Endodermal cell (in vitro differentiated cells): Measurements from ENCODE around the gene ZNRD2. TPM values are rescaled to one million over a fixed set of nuclear protein-coding genes. Genes with fewer than 3 reads are reported as not detected.

ENCODE experiments used
- DNase-seq: peaks from one replicate; pipeline ENCODE4 v3.0.0-alpha.2; 2017
- H3K27ac ChIP-seq: 2 replicates; pipeline ENCODE4 v1.5.1; 2013; ENCODE audit warnings: mild to moderate bottlenecking, low read depth, low read length, moderate library complexity
- H3K27me3 ChIP-seq: 2 replicates; pipeline ENCODE4 v1.6.1; 2013; ENCODE audit warnings: mild to moderate bottlenecking, low read length, moderate library complexity; ENCODE audit not compliant: insufficient read depth, control insufficient read depth, poor library complexity, severe bottlenecking
- H3K36me3 ChIP-seq: 2 replicates; pipeline ENCODE4 v1.7.0; 2013; ENCODE audit warnings: mild to moderate bottlenecking, low read length, moderate library complexity; ENCODE audit not compliant: control insufficient read depth, insufficient read depth
- H3K4me1 ChIP-seq: one replicate; pipeline ENCODE4 v1.7.0; 2013; ENCODE audit warnings: low read length; ENCODE audit not compliant: control insufficient read depth, insufficient read depth
- H3K4me3 ChIP-seq: 2 replicates; pipeline ENCODE4 v1.5.1; 2013; ENCODE audit warnings: mild to moderate bottlenecking, low read length, moderate library complexity
- H3K9ac ChIP-seq: 2 replicates; pipeline ENCODE4 v1.6.1; 2013; ENCODE audit warnings: mild to moderate bottlenecking, low read length, moderate library complexity; ENCODE audit not compliant: poor library complexity, severe bottlenecking; ENCODE audit errors: extremely low read depth
- H3K9me3 ChIP-seq: 2 replicates; pipeline ENCODE4 v1.6.1; 2013; ENCODE audit warnings: mild to moderate bottlenecking, low read length, moderate library complexity; ENCODE audit not compliant: control insufficient read depth
- H3K27ac Mint-ChIP-seq: 2 replicates; pipeline ENCODE4 v1.8.0; 2020; ENCODE audit warnings: mixed read lengths
- H3K27me3 Mint-ChIP-seq: 2 replicates; pipeline ENCODE4 v1.8.0; 2021; ENCODE audit warnings: mild to moderate bottlenecking, mixed read lengths; ENCODE audit not compliant: insufficient read depth
- H3K36me3 Mint-ChIP-seq: 2 replicates; pipeline ENCODE4 v1.8.0; 2020; ENCODE audit warnings: low read depth, mixed read lengths
- H3K4me1 Mint-ChIP-seq: 2 replicates; pipeline ENCODE4 v1.8.0; 2020; ENCODE audit warnings: mixed read lengths
- H3K4me3 Mint-ChIP-seq: 2 replicates; pipeline ENCODE4 v1.8.0; 2020; ENCODE audit warnings: mild to moderate bottlenecking, moderate library complexity, mixed read lengths
- H3K9me3 Mint-ChIP-seq: 2 replicates; pipeline ENCODE4 v1.8.0; 2020; ENCODE audit warnings: mild to moderate bottlenecking, mixed read lengths
- whole genome bisulfite sequencing, 2 experiments: methylation state at CpG; one replicate each; pipeline versions ENCODE4 v1.1.5 to v1.1.7; 2013; ENCODE audit warnings: missing lambda C conversion rate in 2 of 2, mixed read lengths in 1 of 2; ENCODE audit not compliant: insufficient coverage in 1 of 2, insufficient read length in 1 of 2; 5-methylcytosine and 5-hydroxymethylcytosine counted together
- total RNA-seq, 2 donors: library from RNA; stranded (reverse); fragmentation: NEBNext Ultra II Directional in 1 of 2; extraction: Animal tissue kit (Norgen Biotek cat#: 25700) in 1 of 2; gene quantifications; 2 replicates in 1 of 2; 3 replicates in 1 of 2; pipeline ENCODE4 v1.2.1, GENCODE V29; 2021
- TF ChIP-seq, protein P1 (sequence below): fragments of 200-600 bp; sonication (generic); conservative IDR thresholded peaks from 2 replicates; pipeline ENCODE4 v1.5.0; 2021; ENCODE audit warnings: antibody characterized with exemption, mild to moderate bottlenecking

ZNRD2 gene
- total RNA-seq, 2 donors from 2014 or later = 32.8 to 36.5 TPM

DNA sequence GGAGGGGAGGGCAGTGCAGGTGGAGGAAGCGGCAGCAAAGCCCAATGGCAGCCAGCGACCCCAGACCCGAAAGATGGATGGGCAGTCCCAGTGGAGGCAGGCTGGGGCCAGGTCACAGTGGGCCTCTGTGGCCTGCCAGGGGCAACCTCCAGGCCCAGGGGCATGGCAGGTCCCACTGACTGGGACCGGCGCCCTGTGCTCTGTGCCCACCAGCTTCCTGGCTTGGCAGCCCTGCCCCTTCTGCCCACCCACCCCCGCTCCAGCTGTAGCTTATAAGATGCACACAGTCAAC is 29.6 kb downstream of the ZNRD2 start:
- H3K27me3 ChIP-seq = no peaks in the 10 kb centered on the region
- Mint-ChIP-seq H3K27ac (no peak overlapping the region), H3K4me3 (no peak overlapping the region), H3K9me3 (no peaks in the 10 kb centered on the region), H3K36me3 (peaks cover 34% of the 10 kb centered on the region), H3K4me1 (no peaks in the 10 kb centered on the region), H3K27me3 (peaks cover 5% of the 10 kb centered on the region)
- no peaks in the 10 kb centered on the region for H3K9me3 ChIP-seq
- H3K36me3 ChIP-seq = peaks cover 35% of the 10 kb centered on the region
- no peaks in the 10 kb centered on the region for H3K4me1 ChIP-seq
- TF ChIP-seq, protein P1, sequence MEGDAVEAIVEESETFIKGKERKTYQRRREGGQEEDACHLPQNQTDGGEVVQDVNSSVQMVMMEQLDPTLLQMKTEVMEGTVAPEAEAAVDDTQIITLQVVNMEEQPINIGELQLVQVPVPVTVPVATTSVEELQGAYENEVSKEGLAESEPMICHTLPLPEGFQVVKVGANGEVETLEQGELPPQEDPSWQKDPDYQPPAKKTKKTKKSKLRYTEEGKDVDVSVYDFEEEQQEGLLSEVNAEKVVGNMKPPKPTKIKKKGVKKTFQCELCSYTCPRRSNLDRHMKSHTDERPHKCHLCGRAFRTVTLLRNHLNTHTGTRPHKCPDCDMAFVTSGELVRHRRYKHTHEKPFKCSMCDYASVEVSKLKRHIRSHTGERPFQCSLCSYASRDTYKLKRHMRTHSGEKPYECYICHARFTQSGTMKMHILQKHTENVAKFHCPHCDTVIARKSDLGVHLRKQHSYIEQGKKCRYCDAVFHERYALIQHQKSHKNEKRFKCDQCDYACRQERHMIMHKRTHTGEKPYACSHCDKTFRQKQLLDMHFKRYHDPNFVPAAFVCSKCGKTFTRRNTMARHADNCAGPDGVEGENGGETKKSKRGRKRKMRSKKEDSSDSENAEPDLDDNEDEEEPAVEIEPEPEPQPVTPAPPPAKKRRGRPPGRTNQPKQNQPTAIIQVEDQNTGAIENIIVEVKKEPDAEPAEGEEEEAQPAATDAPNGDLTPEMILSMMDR = no peak
- no peak overlapping the region for H3K9ac ChIP-seq
- no peak for DNase-seq
- no peak overlapping the region for H3K4me3 ChIP-seq
- WGBS, 2 experiments = 88 to 100% methylated on average over 3 to 6 of the region's 6 CpGs
- H3K27ac ChIP-seq = no peak overlapping the region

DNA sequence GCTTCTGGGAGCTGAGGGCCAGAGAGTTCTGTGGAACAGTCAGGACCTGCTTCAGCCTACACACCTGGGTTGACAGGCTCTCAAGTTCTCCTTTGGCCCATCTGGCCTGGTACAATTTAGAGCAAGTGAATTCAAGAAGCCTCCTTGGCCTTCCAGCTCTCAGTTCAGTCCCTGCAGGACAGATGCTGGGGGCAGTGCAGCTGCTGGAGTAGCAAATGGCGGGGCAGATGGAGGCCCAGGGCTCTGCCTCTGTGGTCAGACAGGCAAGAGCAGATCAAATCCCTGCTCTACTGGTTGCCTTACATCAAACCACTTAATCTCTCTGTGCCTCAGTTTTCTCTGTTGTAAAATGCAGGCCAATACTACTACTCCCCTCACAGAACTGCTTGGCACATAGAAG is 34.0 kb downstream of the ZNRD2 start:
- Mint-ChIP-seq H3K4me3 (no peak overlapping the region), H3K9me3 (no peaks in the 10 kb centered on the region), H3K36me3 (peaks cover 45% of the 10 kb centered on the region), H3K4me1 (peaks cover 2% of the 10 kb centered on the region), H3K27ac (no peak overlapping the region), H3K27me3 (peaks cover 2% of the 10 kb centered on the region)
- TF ChIP-seq, protein P1 = no peak
- no peak overlapping the region for H3K9ac ChIP-seq
- H3K4me1 ChIP-seq = peaks cover 3% of the 10 kb centered on the region
- peaks cover 49% of the 10 kb centered on the region for H3K36me3 ChIP-seq
- WGBS, 2 experiments = 94 to 100% methylated on average over 1 of the region's 1 CpG
- no peak overlapping the region for H3K4me3 ChIP-seq
- no peak overlapping the region for H3K27ac ChIP-seq
- no peaks in the 10 kb centered on the region for H3K27me3 ChIP-seq
- no peaks in the 10 kb centered on the region for H3K9me3 ChIP-seq
- no peak for DNase-seq

DNA sequence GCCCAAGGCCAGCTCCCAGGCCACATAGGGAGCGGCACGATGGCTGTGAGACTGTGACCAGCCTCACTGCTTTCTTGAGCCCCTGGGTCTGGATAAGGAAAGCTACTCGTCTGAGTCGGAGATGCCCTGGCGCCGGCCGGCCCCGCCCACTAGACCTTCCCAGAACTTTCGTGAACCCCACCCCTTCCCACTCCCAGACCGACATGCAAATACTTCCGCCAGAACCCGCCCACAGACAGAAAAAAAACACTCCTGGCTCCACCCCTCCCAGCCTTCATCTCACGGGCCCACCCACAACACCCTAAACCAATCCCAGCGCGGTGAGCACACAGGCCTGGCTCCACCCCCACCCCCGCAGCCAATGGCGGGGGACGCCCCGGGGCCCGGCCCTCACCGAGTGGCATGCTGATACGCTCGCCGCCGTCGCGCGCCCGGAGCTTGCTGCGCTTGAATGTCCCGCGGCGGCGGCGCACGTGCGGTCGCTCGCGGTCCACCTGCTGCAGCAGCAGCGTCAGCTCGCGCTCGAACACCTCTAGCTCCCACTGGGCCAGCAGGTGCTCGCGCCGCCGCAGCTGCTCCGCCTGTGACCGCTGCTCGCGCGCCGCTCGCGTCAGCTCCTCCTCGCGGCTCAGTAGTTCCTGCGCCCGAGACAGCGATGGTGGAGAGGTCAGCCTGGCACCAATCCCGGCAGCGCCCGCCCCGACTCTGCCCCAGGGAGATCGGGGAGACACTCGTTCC is 36.8 kb downstream of the ZNRD2 start:
- DNase-seq = peak; percentile 100
- Mint-ChIP-seq H3K27ac (peak overlapping the region; percentile 82), H3K9me3 (no peaks in the 10 kb centered on the region), H3K4me1 (peaks cover 4% of the 10 kb centered on the region), H3K4me3 (peak overlapping the region; percentile 41), H3K27me3 (peaks cover 2% of the 10 kb centered on the region), H3K36me3 (peaks cover 56% of the 10 kb centered on the region)
- no peak overlapping the region for H3K9ac ChIP-seq
- WGBS, 2 experiments = 5 to 6% methylated on average over 20 to 67 of the region's 67 CpGs
- no peaks in the 10 kb centered on the region for H3K27me3 ChIP-seq
- H3K4me3 ChIP-seq = peak overlapping the region; percentile 59
- TF ChIP-seq, protein P1 = no peak
- peaks cover 65% of the 10 kb centered on the region for H3K36me3 ChIP-seq
- peak overlapping the region; percentile 12 for H3K27ac ChIP-seq
- no peaks in the 10 kb centered on the region for H3K9me3 ChIP-seq
- H3K4me1 ChIP-seq = peaks cover 3% of the 10 kb centered on the region
